Body of pancreas (tissue), 4 donors: Measurements from ENCODE around the gene ARMC6.

Source experiments
- CTCF ChIP-seq, 7 experiments: fragments of 450-650 bp in 4 of 7; fragments of 200-600 bp in 3 of 7; sonication (generic) in 3 of 7; IDR thresholded peaks; one replicate each; pipeline ENCODE4 v1.5.1; 2016 to 2019; ENCODE audit warnings: antibody characterized with exemption in 7 of 7
- POLR2A ChIP-seq, 3 donors: fragments of 450-650 bp; IDR thresholded peaks; one replicate each; pipeline ENCODE4 v1.6.1; 2016; ENCODE audit warnings: antibody characterized with exemption in 3 of 3, mild to moderate bottlenecking in 2 of 3

DNA sequence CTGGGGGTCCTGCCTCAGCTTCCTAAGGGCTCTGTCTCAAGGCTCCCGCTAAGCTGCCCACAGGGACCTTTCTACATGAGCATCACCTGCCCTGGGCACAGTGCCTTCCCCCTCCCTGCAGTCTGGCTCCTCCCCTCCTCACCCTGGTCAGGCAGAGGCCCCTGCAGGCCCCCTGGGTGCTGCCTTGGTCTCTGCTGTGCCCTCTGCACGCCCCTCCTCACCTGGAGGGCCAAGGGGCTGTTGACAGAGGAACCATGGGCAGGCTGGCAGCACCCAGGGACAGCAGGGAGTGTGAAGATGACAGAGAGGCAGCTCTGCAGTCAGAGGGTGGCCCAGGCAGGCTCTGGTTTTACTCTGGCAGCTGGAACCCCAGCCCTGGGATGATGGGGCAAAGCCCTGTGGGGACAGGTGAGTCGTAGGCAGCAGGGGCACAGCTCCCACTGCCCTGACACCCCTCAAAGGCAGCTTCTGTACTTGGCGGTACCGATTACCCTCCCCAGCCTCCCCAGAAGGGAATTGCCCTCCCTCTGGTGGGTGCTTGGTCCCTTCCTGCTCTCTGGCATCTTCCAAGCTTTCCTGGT, 43.2 kb upstream of the ARMC6 start:
- TF ChIP-seq CTCF (IDR thresholded peaks at IDR 0.05) (no peak), POLR2A (IDR thresholded peaks at IDR 0.05) (no peak)
